ENCODE data around the gene RXRA. TPM values are rescaled to one million over a fixed set of nuclear protein-coding genes. Genes with fewer than 3 reads are reported as not detected.

The RXRA gene
- total and polyA plus RNA-seq, 10 of the 15 experiments (the other 5 are each of a cell fraction or from before 2014, with no cell fraction given), result 0.89 to 36.8 (median 11.1) TPM

GRCh38 chr9:134291452-134291881, 34.8 kb upstream of the RXRA start:
- in situ Hi-C loops (cut with MboI), result no loop called here
- Histone ChIP-seq H3K4me3 (no peak overlapping the region), H2AFZ (ENCODE audit: control insufficient read depth, low read depth, low read length) (no peak overlapping the region), H3K4me1 (ENCODE audit: control insufficient read depth, insufficient read depth, low read length) (no peaks in the 10 kb centered on the region), H4K20me1 (ENCODE audit: control insufficient read depth, insufficient read depth) (no peaks in the 10 kb centered on the region), H3K27ac (ENCODE audit: control insufficient read depth, insufficient read depth) (no peak overlapping the region), H3K27me3 (replicated peaks in 1 of 2; ENCODE audit: control insufficient read depth in 2 of 2, insufficient read depth in 2 of 2, low read length in 1 of 2) (no peaks in the 10 kb centered on the region; a peak in 1 of 4 replicates), H3K79me2 (ENCODE audit: control insufficient read depth, insufficient read depth, low read length) (no peaks in the 10 kb centered on the region), H3K9ac (ENCODE audit: control insufficient read depth, insufficient read depth, low read length) (no peak overlapping the region), H3K9me3 (replicated peaks; ENCODE audit: control insufficient read depth, insufficient read depth, low read length) (no peaks in the 10 kb centered on the region), H3K36me3 (ENCODE audit: control insufficient read depth in 2 of 2, insufficient read depth in 2 of 2, low read length in 1 of 2) (no peaks in the 10 kb centered on the region), H3K4me2 (ENCODE audit: control insufficient read depth, insufficient read depth) (no peak overlapping the region)
- ChIA-PET SMC1A (ENCODE audit: uncharacterized antibody, unreplicated experiment) (no interaction called here), CTCF (no interaction called here), RAD21 (ENCODE audit: unreplicated experiment) (interaction anchor here (1.1 kb wide), 1 partner anchor 151 kb away, joined by 3 read pairs; no protein-coding TSS in a partner anchor), POLR2A (no interaction called here)
- 44% methylated on average over 11 of the region's 11 CpGs for WGBS (ENCODE audit: insufficient coverage, insufficient replicate concordance, low lambda C conversion rate, missing lambda C conversion rate)
- DNase-seq (ENCODE audit: low read depth, low spot score) (no peak), ATAC-seq (no peak), FAIRE-seq (no peak)
- BruUV-seq (replicated peaks), result no TSS peak
- TF ChIP-seq HDAC2 (IDR thresholded peaks at IDR 0.05), result no peak
- intact Hi-C loops (cut with micrococcal nuclease; ENCODE audit: unreplicated experiment), result no loop called here

DNA sequence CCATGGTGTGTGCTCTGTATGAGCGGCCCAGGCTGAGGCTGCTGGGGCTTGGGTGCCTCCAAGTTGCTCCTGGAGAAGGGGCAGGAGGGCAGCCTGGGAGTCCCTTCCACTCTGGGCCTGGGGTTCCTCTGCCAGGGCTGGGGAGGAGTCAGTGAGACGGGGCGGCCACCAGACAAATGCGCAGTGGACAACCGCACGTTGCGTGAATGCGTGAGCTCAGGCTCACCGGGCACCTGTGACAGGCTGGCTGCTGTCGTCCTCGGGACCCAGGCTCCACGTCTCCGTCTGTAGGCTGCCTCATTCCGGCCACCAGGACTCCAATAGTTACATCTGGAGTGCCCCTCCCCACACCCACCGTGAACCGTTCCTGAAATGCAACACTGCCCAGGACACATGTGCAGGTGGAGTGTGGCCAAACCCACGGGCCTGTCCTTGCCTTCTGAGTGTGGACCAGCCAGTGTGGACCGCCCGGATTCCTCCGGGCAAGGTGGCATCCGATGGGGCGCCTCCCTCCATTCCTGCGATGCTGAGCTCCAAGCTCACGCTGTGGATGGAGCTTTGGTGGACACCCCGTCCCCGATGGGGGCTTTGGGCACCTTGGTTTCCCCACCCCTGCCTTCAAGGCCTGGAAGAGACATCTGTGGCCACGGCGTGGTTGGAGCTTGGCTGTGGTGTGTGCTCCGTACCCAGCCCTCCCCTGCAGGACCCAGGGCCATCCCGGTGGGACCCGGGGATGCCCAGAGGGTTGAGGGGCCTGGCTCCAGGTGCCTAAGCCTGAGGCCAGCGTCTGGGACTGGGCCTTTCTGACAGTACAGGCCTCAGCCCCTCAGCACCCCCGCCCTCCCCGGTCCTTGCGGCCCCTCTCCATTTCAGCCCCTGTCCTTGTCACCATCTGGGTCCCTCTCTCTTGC, 34.0 kb upstream of the RXRA start:
- H3K4me3 ChIP-seq, result no peak overlapping the region
- in situ Hi-C loops (cut with MboI) (no loop called here), intact Hi-C loops (cut with micrococcal nuclease; ENCODE audit: unreplicated experiment) (loop anchor here (2.0 kb wide), 1 partner anchor 47 kb away; no protein-coding TSS in a partner anchor)
- ChIA-PET RAD21 (ENCODE audit: unreplicated experiment) (interaction anchor here (1.1 kb wide), 1 partner anchor 151 kb away, joined by 3 read pairs; no protein-coding TSS in a partner anchor), POLR2A (no interaction called here), SMC1A (ENCODE audit: uncharacterized antibody, unreplicated experiment) (no interaction called here), CTCF (no interaction called here)
- no peaks in the 10 kb centered on the region for H3K27me3 ChIP-seq (replicated peaks in 1 of 2; ENCODE audit: control insufficient read depth in 2 of 2, insufficient read depth in 2 of 2, low read length in 1 of 2)
- no peaks in the 10 kb centered on the region for H4K20me1 ChIP-seq (ENCODE audit: control insufficient read depth, insufficient read depth)
- 54% methylated on average over 25 of the region's 35 CpGs for WGBS (ENCODE audit: insufficient coverage, insufficient replicate concordance, low lambda C conversion rate, missing lambda C conversion rate)
- no peaks in the 10 kb centered on the region for H3K79me2 ChIP-seq (ENCODE audit: control insufficient read depth, insufficient read depth, low read length)
- DNase-seq (ENCODE audit: low read depth, low spot score) (no peak), FAIRE-seq (no peak), ATAC-seq (no peak)
- no peak overlapping the region for H3K27ac ChIP-seq (ENCODE audit: control insufficient read depth, insufficient read depth)
- no peaks in the 10 kb centered on the region for H3K4me1 ChIP-seq (ENCODE audit: control insufficient read depth, insufficient read depth, low read length)
- no peaks in the 10 kb centered on the region for H3K9me3 ChIP-seq (replicated peaks; ENCODE audit: control insufficient read depth, insufficient read depth, low read length)
- no peak overlapping the region for H2AFZ ChIP-seq (ENCODE audit: control insufficient read depth, low read depth, low read length)
- H3K4me2 ChIP-seq (ENCODE audit: control insufficient read depth, insufficient read depth), result no peak overlapping the region
- H3K9ac ChIP-seq (ENCODE audit: control insufficient read depth, insufficient read depth, low read length), result no peak overlapping the region
- BruUV-seq (replicated peaks), result no TSS peak
- no peaks in the 10 kb centered on the region for H3K36me3 ChIP-seq (ENCODE audit: control insufficient read depth in 2 of 2, insufficient read depth in 2 of 2, low read length in 1 of 2)
- TF ChIP-seq ZZZ3 (IDR thresholded peaks at IDR 0.05; ENCODE audit: control insufficient read depth, insufficient read length, low read depth), result no peak
- TF ChIP-seq EGR1 (IDR thresholded peaks at IDR 0.05; ENCODE audit: borderline replicate concordance in 1 of 2, low read depth in 2 of 2, low read length in 2 of 2), result no peak
- TF ChIP-seq E2F8 (IDR thresholded peaks at IDR 0.05; ENCODE audit: low read depth, partially characterized antibody), result no peak
- TF ChIP-seq ETV6 (conservative IDR thresholded peaks at IDR 0.05 in 1 of 2, IDR thresholded peaks at IDR 0.05 in 1 of 2; ENCODE audit: borderline replicate concordance in 1 of 2, low read depth in 1 of 2), result no peak
- no peak for TF ChIP-seq RAD21 (IDR thresholded peaks at IDR 0.05; ENCODE audit: insufficient read depth, low read depth, low read length)
- TF ChIP-seq TCF7 (IDR thresholded peaks at IDR 0.05; ENCODE audit: borderline replicate concordance), result no peak
- no peak for TF ChIP-seq JUND (IDR thresholded peaks at IDR 0.05; ENCODE audit: low read depth, low read length)
- no peak for TF ChIP-seq MYC (IDR thresholded peaks at IDR 0.05; ENCODE audit: insufficient read depth, insufficient read length, insufficient replicate concordance, low read length, severe bottlenecking)
- TF ChIP-seq, protein P1, sequence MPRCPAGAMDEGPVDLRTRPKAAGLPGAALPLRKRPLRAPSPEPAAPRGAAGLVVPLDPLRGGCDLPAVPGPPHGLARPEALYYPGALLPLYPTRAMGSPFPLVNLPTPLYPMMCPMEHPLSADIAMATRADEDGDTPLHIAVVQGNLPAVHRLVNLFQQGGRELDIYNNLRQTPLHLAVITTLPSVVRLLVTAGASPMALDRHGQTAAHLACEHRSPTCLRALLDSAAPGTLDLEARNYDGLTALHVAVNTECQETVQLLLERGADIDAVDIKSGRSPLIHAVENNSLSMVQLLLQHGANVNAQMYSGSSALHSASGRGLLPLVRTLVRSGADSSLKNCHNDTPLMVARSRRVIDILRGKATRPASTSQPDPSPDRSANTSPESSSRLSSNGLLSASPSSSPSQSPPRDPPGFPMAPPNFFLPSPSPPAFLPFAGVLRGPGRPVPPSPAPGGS (IDR thresholded peaks at IDR 0.05; ENCODE audit: borderline replicate concordance, insufficient read depth, low read depth, low read length, poor library complexity, severe bottlenecking), result no peak

Data from GM12878 (cell line).